Measurements from ENCODE around the gene UPK3BL2. TPM values are rescaled to one million over a fixed set of nuclear protein-coding genes. Genes with fewer than 3 reads are reported as not detected.
"Not testable (repeated sequence)": the region's sequence is repeated elsewhere in the genome, so short reads cannot be mapped to it uniquely, and the experiment has no call there.

Gene UPK3BL2
- polyA plus RNA-seq, 1 donor = 18.4 TPM

DNA sequence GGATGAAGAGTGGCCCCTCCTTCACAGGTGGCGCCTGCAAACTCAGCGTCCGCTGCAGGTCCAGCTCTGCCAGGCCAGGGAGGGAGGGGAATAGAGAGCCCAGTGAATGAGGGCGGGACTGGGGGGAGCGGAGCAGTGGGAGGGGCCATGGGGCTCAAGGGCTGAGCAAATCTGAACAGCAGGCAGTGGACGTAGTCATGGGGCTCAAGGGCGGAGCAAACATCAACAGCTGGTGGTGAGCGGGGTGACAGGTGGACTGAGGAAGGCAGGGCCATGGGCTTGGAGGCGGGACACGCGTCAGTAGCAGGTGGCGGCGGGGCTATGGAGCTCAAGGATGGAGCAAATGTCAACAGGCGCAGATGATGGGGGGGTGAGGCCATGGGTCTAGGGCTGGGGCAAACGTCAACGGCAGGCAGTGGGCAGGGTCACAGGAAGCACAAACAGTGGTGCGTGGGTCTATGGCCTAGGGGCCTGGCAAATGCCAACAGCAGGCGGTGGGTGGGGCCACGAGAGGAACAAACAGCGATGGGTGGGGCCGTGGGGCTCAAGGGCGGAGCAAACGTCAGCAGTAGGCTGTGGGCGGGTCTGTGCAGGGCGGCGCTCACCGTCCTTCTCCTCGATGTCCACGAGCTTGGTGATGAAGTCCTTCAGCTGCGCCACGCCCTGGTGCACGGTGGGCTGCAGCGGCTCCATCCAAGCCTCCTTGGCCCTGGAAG is 50.1 kb downstream of the UPK3BL2 start:
- DNase-seq = not testable (repeated sequence)

DNA sequence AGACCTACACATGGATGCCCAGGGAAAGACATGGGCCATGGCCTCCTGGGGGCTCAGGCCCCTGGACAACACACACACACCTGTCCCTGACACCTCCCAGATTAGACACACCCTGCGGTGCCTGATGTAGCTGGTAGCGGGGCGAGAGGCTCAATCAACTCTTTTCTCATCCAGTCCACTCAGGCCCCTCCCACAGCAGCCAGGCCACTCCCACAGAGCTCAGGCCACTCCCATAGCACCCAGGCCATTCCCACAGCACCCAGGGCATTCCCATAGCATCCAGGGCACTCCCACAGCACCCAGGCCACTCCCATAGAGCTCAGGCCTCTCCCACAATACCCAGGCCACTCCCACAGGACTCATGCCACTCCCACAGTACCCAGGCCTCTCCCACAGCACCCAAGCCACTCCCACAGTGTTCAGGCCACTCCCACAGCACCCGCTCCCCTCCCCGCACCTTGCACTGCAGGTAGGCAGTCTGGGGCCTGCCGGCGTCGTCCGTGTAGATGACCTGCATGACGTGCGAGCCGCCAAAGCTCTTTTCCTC is 52.9 kb downstream of the UPK3BL2 start:
- DNase-seq = not testable (repeated sequence)

Other genes with a start within 250 kb of the UPK3BL2 start
- gene SPDYE6, start 187.3 kb downstream of the UPK3BL2 start, polyA plus RNA-seq (ENCODE audit: insufficient read length) = 11.5 TPM
- 30.6 TPM for gene PRKRIP1, start 147.3 kb downstream of the UPK3BL2 start, polyA plus RNA-seq (ENCODE audit: insufficient read length)
- 10.0 TPM for gene ORAI2, start 110.1 kb downstream of the UPK3BL2 start, polyA plus RNA-seq (ENCODE audit: insufficient read length)
- 8.9 TPM for gene ALKBH4, start 78.8 kb downstream of the UPK3BL2 start, polyA plus RNA-seq (ENCODE audit: insufficient read length)
- gene LRWD1, start 78.7 kb downstream of the UPK3BL2 start, polyA plus RNA-seq (ENCODE audit: insufficient read length) = 11.7 TPM
- 33.3 TPM for gene POLR2J, start 64.8 kb downstream of the UPK3BL2 start, polyA plus RNA-seq (ENCODE audit: insufficient read length)
- gene RASA4B, start 25.9 kb downstream of the UPK3BL2 start, polyA plus RNA-seq (ENCODE audit: insufficient read length) = 37.1 TPM
- gene SPDYE2, start 7.5 kb upstream of the UPK3BL2 start, polyA plus RNA-seq (ENCODE audit: insufficient read length) = 14.8 TPM
- 75.4 TPM for gene POLR2J3, start 28.9 kb upstream of the UPK3BL2 start, polyA plus RNA-seq (ENCODE audit: insufficient read length)
- gene RASA4, start 73.1 kb upstream of the UPK3BL2 start, polyA plus RNA-seq (ENCODE audit: insufficient read length) = 82.0 TPM
- 30.9 TPM for gene UPK3BL1, start 99.1 kb upstream of the UPK3BL2 start, polyA plus RNA-seq (ENCODE audit: insufficient read length)
- 5.1 TPM for gene SPDYE2B, start 106.6 kb upstream of the UPK3BL2 start, polyA plus RNA-seq (ENCODE audit: insufficient read length)
- gene POLR2J2, start 128.0 kb upstream of the UPK3BL2 start, polyA plus RNA-seq (ENCODE audit: insufficient read length) = 6.7 TPM
- 6.5 TPM for gene FAM185A, start 205.3 kb upstream of the UPK3BL2 start, polyA plus RNA-seq (ENCODE audit: insufficient read length)

Data from hindlimb muscle (tissue), 1 donor.